ENCODE measurements around the gene MSX1.

DNA sequence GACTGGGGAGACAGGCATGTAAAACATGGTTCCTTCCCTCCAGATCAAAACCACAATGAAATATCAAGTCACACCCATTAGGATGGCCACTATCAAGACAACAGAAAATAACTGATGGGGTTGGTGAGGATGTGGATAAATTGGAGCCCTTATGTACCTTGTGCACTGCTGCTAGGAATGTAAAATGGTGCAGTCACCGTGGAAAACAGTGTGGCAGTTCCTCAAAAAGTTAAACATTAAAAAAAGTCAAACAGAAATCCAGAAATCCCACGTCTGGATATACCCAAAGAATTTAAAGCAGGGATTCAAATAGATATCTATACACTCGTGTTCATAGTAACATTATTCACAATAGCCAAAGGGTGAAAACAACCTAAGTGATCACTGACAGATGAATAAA lies 35.2 kb upstream of the MSX1 start:
- TF ChIP-seq, protein P1, sequence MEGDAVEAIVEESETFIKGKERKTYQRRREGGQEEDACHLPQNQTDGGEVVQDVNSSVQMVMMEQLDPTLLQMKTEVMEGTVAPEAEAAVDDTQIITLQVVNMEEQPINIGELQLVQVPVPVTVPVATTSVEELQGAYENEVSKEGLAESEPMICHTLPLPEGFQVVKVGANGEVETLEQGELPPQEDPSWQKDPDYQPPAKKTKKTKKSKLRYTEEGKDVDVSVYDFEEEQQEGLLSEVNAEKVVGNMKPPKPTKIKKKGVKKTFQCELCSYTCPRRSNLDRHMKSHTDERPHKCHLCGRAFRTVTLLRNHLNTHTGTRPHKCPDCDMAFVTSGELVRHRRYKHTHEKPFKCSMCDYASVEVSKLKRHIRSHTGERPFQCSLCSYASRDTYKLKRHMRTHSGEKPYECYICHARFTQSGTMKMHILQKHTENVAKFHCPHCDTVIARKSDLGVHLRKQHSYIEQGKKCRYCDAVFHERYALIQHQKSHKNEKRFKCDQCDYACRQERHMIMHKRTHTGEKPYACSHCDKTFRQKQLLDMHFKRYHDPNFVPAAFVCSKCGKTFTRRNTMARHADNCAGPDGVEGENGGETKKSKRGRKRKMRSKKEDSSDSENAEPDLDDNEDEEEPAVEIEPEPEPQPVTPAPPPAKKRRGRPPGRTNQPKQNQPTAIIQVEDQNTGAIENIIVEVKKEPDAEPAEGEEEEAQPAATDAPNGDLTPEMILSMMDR (conservative IDR thresholded peaks at IDR 0.05; ENCODE audit: low read depth in 2 of 2), result no peak
- TF ChIP-seq POLR2AphosphoS5 (IDR thresholded peaks at IDR 0.05; ENCODE audit: low read depth) (no peak), EZH2 (IDR thresholded peaks at IDR 0.05; ENCODE audit: low read depth, unreplicated experiment) (no peak), EZH2phosphoT487 (IDR thresholded peaks at IDR 0.05; ENCODE audit: unreplicated experiment) (no peak), ZNF114 (CRISPR knock-in tag; IDR thresholded peaks at IDR 0.05) (no peak)
- TF ChIP-seq, protein P2, sequence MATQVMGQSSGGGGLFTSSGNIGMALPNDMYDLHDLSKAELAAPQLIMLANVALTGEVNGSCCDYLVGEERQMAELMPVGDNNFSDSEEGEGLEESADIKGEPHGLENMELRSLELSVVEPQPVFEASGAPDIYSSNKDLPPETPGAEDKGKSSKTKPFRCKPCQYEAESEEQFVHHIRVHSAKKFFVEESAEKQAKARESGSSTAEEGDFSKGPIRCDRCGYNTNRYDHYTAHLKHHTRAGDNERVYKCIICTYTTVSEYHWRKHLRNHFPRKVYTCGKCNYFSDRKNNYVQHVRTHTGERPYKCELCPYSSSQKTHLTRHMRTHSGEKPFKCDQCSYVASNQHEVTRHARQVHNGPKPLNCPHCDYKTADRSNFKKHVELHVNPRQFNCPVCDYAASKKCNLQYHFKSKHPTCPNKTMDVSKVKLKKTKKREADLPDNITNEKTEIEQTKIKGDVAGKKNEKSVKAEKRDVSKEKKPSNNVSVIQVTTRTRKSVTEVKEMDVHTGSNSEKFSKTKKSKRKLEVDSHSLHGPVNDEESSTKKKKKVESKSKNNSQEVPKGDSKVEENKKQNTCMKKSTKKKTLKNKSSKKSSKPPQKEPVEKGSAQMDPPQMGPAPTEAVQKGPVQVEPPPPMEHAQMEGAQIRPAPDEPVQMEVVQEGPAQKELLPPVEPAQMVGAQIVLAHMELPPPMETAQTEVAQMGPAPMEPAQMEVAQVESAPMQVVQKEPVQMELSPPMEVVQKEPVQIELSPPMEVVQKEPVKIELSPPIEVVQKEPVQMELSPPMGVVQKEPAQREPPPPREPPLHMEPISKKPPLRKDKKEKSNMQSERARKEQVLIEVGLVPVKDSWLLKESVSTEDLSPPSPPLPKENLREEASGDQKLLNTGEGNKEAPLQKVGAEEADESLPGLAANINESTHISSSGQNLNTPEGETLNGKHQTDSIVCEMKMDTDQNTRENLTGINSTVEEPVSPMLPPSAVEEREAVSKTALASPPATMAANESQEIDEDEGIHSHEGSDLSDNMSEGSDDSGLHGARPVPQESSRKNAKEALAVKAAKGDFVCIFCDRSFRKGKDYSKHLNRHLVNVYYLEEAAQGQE (IDR thresholded peaks at IDR 0.05; ENCODE audit: unreplicated experiment), result no peak
- TF ChIP-seq, protein P3, sequence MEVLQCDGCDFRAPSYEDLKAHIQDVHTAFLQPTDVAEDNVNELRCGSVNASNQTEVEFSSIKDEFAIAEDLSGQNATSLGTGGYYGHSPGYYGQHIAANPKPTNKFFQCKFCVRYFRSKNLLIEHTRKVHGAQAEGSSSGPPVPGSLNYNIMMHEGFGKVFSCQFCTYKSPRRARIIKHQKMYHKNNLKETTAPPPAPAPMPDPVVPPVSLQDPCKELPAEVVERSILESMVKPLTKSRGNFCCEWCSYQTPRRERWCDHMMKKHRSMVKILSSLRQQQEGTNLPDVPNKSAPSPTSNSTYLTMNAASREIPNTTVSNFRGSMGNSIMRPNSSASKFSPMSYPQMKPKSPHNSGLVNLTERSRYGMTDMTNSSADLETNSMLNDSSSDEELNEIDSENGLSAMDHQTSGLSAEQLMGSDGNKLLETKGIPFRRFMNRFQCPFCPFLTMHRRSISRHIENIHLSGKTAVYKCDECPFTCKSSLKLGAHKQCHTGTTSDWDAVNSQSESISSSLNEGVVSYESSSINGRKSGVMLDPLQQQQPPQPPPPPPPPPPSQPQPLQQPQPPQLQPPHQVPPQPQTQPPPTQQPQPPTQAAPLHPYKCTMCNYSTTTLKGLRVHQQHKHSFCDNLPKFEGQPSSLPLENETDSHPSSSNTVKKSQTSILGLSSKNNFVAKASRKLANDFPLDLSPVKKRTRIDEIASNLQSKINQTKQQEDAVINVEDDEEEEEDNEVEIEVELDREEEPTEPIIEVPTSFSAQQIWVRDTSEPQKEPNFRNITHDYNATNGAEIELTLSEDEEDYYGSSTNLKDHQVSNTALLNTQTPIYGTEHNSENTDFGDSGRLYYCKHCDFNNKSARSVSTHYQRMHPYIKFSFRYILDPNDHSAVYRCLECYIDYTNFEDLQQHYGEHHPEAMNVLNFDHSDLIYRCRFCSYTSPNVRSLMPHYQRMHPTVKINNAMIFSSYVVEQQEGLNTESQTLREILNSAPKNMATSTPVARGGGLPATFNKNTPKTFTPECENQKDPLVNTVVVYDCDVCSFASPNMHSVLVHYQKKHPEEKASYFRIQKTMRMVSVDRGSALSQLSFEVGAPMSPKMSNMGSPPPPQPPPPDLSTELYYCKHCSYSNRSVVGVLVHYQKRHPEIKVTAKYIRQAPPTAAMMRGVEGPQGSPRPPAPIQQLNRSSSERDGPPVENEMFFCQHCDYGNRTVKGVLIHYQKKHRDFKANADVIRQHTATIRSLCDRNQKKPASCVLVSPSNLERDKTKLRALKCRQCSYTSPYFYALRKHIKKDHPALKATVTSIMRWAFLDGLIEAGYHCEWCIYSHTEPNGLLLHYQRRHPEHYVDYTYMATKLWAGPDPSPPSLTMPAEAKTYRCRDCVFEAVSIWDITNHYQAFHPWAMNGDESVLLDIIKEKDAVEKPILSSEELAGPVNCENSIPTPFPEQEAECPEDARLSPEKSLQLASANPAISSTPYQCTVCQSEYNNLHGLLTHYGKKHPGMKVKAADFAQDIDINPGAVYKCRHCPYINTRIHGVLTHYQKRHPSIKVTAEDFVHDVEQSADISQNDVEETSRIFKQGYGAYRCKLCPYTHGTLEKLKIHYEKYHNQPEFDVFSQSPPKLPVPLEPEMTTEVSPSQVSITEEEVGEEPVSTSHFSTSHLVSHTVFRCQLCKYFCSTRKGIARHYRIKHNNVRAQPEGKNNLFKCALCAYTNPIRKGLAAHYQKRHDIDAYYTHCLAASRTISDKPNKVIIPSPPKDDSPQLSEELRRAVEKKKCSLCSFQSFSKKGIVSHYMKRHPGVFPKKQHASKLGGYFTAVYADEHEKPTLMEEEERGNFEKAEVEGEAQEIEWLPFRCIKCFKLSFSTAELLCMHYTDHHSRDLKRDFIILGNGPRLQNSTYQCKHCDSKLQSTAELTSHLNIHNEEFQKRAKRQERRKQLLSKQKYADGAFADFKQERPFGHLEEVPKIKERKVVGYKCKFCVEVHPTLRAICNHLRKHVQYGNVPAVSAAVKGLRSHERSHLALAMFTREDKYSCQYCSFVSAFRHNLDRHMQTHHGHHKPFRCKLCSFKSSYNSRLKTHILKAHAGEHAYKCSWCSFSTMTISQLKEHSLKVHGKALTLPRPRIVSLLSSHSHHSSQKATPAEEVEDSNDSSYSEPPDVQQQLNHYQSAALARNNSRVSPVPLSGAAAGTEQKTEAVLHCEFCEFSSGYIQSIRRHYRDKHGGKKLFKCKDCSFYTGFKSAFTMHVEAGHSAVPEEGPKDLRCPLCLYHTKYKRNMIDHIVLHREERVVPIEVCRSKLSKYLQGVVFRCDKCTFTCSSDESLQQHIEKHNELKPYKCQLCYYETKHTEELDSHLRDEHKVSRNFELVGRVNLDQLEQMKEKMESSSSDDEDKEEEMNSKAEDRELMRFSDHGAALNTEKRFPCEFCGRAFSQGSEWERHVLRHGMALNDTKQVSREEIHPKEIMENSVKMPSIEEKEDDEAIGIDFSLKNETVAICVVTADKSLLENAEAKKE (CRISPR knock-in tag; IDR thresholded peaks at IDR 0.05), result no peak

Data from GM23338 (cell line).